Prostate gland (tissue), 2 donors: ENCODE measurements around the gene IGF2BP2. TPM values are rescaled to one million over a fixed set of nuclear protein-coding genes. Genes with fewer than 3 reads are reported as not detected.

ENCODE experiments used
- DNase-seq: peaks from one replicate; pipeline ENCODE4 v3.0.0-alpha.2; 2019; ENCODE audit warnings: low spot score
- H3K27ac ChIP-seq, 2 donors: fragments of 200-600 bp; sonication (generic); 2 replicates each; pipeline ENCODE4 v1.5.1; 2017 to 2019
- H3K27me3 ChIP-seq: fragments of 200-600 bp; sonication (generic); replicated peaks from 2 replicates; pipeline ENCODE4 v1.5.1; 2019; ENCODE audit not compliant: insufficient read depth
- H3K36me3 ChIP-seq, 2 donors: fragments of 200-600 bp; sonication (generic); 1 replicate in 1 of 2; 2 replicates in 1 of 2; pipeline versions ENCODE4 v1.5.1 to v1.8.1; 2017 to 2019
- H3K4me1 ChIP-seq: fragments of 200-600 bp; sonication (generic); replicated peaks from 2 replicates; pipeline ENCODE4 v1.5.1; 2019
- H3K4me3 ChIP-seq, 2 donors: fragments of 200-600 bp; sonication (generic); 2 replicates each; pipeline ENCODE4 v1.5.1; 2017 to 2019
- H3K9me3 ChIP-seq: fragments of 200-600 bp; sonication (generic); 2 replicates; pipeline ENCODE4 v1.5.1; 2017
- POLR2A ChIP-seq: fragments of 450-650 bp; IDR thresholded peaks from one replicate; pipeline ENCODE4 v1.6.1; 2016; ENCODE audit warnings: antibody characterized with exemption, mild to moderate bottlenecking
- POLR2AphosphoS5 ChIP-seq: sonication (generic); formaldehyde crosslinking; IDR thresholded peaks from one replicate; pipeline ENCODE4 v1.6.1; 2017; ENCODE audit warnings: antibody characterized with exemption
- WGBS: methylation state at CpG from one replicate; pipeline ENCODE4 v1.1.5; 2018; 5-methylcytosine and 5-hydroxymethylcytosine counted together
- intact Hi-C: fragments of 100-400 bp; cut with DNase I; formaldehyde crosslinking; loops from one replicate; pipeline ENCODE4 v1.14.2; 2022
- total RNA-seq, 2 donors: library from RNA; depleted of rRNA; stranded (reverse); fragments of >200 nt; gene quantifications; one replicate each; pipeline ENCODE4 v1.1.0, GENCODE V29; 2016
- TF ChIP-seq, protein P1 (sequence below), 4 experiments: fragments of 200-600 bp in 2 of 4; fragments of 450-650 bp in 2 of 4; sonication (generic) in 2 of 4; IDR thresholded peaks; 1 replicate in 3 of 4; 2 replicates in 1 of 4; pipeline ENCODE4 v1.5.1; 2016 to 2019; ENCODE audit warnings: antibody characterized with exemption in 4 of 4, mild to moderate bottlenecking in 2 of 4, moderate library complexity in 2 of 4

The IGF2BP2 gene
- total RNA-seq, 2 donors from 2014 or later: 1.2 to 8.8 TPM

DNA sequence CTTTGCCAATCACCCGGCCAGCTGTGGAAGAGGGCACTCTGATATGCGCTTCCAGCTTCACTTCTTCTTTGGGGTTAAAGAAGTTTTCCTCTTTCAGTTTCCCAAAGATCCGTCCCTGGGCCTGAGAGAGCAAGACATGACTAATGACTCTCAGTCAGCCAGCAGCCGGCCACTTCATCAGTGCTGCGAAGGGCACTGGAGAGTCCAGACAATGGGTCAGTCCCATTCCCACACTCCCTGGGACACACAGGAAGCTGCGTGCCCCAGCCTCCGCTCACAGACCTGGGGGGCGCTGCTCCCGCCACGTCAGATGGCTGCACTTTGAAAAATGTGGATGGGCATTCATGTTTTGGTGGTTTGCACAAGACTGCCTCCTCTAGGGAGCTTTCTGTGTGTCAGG is 175.4 kb downstream of the IGF2BP2 start:
- no peak overlapping the region for H3K27ac ChIP-seq
- no peak overlapping the region for H3K4me3 ChIP-seq
- no peak for DNase-seq
- 93% methylated on average over 10 of the region's 10 CpGs for WGBS
- no peaks in the 10 kb centered on the region for H3K27me3 ChIP-seq
- H3K9me3 ChIP-seq: no peaks in the 10 kb centered on the region
- H3K36me3 ChIP-seq: no peaks in the 10 kb centered on the region
- no peaks in the 10 kb centered on the region for H3K4me1 ChIP-seq
- TF ChIP-seq, protein P1, sequence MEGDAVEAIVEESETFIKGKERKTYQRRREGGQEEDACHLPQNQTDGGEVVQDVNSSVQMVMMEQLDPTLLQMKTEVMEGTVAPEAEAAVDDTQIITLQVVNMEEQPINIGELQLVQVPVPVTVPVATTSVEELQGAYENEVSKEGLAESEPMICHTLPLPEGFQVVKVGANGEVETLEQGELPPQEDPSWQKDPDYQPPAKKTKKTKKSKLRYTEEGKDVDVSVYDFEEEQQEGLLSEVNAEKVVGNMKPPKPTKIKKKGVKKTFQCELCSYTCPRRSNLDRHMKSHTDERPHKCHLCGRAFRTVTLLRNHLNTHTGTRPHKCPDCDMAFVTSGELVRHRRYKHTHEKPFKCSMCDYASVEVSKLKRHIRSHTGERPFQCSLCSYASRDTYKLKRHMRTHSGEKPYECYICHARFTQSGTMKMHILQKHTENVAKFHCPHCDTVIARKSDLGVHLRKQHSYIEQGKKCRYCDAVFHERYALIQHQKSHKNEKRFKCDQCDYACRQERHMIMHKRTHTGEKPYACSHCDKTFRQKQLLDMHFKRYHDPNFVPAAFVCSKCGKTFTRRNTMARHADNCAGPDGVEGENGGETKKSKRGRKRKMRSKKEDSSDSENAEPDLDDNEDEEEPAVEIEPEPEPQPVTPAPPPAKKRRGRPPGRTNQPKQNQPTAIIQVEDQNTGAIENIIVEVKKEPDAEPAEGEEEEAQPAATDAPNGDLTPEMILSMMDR (IDR thresholded peaks at IDR 0.05): no peak
- TF ChIP-seq POLR2A: no peak
- TF ChIP-seq POLR2AphosphoS5: no peak
- intact Hi-C loops: no loop called here

DNA sequence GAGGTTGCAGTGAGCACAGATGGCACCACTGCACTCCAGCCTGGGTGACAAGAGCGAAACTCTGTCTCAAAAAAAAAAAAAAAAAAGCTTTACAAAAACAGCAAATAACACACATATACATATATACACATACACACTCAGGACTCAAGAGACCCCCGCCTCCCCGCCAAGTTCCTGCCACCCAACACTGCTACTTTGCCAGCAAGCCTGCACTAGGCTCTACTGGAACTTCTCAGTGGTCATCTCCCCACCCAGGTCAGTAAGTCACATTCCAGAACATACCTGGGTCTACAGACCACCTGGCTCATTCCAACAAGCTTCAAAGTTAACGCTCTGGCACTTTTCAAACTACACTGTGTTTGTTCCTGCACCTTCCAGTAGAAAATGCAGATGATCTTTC is 176.4 kb downstream of the IGF2BP2 start:
- TF ChIP-seq POLR2A (no peak), POLR2AphosphoS5 (no peak)
- TF ChIP-seq, protein P1 (IDR thresholded peaks at IDR 0.05): no peak
- intact Hi-C loops: no loop called here

DNA sequence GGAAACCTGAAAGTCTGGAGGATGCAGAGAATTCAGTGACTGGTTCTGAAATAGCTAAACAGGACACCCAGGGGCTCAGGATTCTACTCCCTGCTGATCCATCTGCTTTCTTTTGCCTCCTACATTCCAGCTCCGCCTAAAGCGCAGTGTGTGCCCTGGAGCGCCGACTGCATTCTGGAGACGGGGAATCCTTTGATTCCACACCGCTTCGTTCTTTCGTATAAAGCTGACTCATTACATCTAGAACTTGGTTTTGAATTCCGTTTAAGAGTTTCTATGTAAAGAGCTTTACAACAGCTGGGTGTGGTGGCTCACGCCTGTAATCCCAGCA is 177.0 kb downstream of the IGF2BP2 start:
- intact Hi-C loops: no loop called here

More for the DNA sequence above, 176.4 kb downstream of the IGF2BP2 start:
- no peaks in the 10 kb centered on the region for H3K27me3 ChIP-seq
- no peaks in the 10 kb centered on the region for H3K9me3 ChIP-seq
- no peaks in the 10 kb centered on the region for H3K36me3 ChIP-seq
- H3K4me3 ChIP-seq: no peak overlapping the region
- no peak overlapping the region for H3K27ac ChIP-seq
- 95% methylated on average over 4 of the region's 4 CpGs for WGBS
- no peak for DNase-seq
- no peaks in the 10 kb centered on the region for H3K4me1 ChIP-seq

DNA sequence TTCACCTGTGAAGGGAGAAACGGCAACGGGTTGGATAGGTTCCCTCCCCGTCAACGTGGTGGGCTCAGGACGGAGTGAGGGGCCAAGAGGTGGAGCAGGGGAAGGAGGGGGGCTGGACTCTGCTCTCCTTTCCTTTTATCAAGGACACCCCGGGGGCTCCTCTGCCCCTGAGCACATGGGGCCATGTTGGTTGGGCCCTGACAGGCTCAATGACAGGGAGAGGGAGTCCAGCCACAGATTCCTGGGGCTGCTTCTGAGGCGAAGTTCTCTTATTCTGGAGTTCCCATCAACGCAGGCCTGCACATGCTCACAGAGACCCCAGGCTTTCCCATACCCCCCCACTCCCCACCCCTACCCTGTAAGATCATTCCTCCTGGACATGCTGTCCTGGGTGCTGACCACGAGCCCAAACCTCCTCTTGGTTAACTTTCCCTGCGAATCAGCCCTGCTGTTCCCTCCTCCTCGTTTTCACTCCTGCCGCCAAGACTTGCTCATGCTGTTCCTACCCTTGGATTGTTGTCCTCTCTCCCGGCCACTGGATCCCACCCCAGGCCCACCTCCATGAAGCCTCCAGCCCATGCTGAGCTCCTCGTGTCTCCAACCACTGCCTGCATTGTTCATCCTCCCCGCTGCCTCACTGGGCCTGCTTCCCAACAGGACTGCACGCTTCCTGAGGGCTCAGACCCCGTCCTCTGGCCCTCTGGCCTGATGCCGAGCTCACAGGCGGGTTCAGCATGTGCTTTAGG is 177.5 kb downstream of the IGF2BP2 start:
- DNase-seq: no peak
- Histone ChIP-seq H3K36me3 (no peaks in the 10 kb centered on the region), H3K9me3 (no peaks in the 10 kb centered on the region), H3K27ac (no peak overlapping the region), H3K4me1 (no peaks in the 10 kb centered on the region), H3K4me3 (no peak overlapping the region), H3K27me3 (no peaks in the 10 kb centered on the region)
- intact Hi-C loops: no loop called here
- TF ChIP-seq, protein P1 (IDR thresholded peaks at IDR 0.05): no peak
- TF ChIP-seq POLR2AphosphoS5 (no peak), POLR2A (no peak)
- 87% methylated on average over 19 of the region's 19 CpGs for WGBS

More for the DNA sequence above, 177.0 kb downstream of the IGF2BP2 start:
- no peak overlapping the region for H3K4me3 ChIP-seq
- WGBS: 96% methylated on average over 10 of the region's 10 CpGs
- H3K27ac ChIP-seq: no peak overlapping the region
- H3K4me1 ChIP-seq: no peaks in the 10 kb centered on the region
- no peaks in the 10 kb centered on the region for H3K9me3 ChIP-seq
- H3K36me3 ChIP-seq: no peaks in the 10 kb centered on the region
- TF ChIP-seq POLR2AphosphoS5 (no peak), POLR2A (no peak)
- TF ChIP-seq, protein P1 (IDR thresholded peaks at IDR 0.05): no peak
- H3K27me3 ChIP-seq: no peaks in the 10 kb centered on the region
- DNase-seq: no peak
